DMS53 treated with DMSO at 0.1 percent for 48 hours (cell line): ENCODE results near the gene RALGPS1.

ENCODE experiments used
- DNase-seq: peaks from one replicate; lab custom pipeline; 2025; ENCODE audit not compliant: unreplicated experiment; lab: John Stamatoyannopoulos, UW

The RALGPS1 gene, protein sequence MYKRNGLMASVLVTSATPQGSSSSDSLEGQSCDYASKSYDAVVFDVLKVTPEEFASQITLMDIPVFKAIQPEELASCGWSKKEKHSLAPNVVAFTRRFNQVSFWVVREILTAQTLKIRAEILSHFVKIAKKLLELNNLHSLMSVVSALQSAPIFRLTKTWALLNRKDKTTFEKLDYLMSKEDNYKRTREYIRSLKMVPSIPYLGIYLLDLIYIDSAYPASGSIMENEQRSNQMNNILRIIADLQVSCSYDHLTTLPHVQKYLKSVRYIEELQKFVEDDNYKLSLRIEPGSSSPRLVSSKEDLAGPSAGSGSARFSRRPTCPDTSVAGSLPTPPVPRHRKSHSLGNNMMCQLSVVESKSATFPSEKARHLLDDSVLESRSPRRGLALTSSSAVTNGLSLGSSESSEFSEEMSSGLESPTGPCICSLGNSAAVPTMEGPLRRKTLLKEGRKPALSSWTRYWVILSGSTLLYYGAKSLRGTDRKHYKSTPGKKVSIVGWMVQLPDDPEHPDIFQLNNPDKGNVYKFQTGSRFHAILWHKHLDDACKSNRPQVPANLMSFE

DNA sequence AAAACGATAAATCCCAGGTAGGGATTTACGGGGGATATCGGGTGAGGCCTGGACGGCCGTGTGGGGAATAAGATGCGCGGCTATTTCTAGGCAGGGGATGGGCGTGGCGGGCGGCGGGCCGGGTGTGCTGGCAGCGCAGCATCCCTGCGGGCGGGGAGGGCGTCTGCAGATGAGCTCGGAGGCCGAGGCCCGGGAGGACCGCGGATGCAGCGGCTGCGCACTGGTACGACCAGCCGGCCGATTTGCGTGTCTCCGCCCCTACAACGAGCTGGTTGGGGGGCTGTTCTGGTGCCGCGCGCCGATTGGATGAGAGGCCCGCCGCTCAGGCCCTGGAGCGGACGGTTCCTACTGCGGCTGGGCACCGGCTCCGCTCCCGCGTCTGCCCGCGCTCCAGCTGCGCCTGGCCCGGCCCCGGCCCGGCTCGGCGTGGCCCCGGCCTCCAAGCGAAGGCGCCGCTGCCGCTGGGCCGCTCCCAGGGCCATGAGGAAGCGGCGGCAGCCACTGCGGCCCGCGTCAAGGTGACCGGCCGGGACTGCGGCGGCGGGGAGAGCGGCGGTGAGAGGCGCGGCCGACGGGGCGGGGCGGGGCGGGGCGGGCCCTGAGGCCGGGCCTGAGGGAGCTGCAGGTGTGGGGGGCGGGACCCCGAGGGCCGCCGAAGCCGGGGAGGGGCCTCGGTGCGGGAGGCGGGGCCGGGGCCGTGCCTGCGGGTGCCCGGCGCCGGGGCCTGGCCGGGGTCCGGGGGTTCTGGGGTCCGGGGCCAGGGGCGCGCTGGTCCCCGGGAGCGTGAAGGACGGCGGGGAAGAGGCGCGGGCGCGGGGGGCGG, at the start of gene RALGPS1:
Gene RALGPS1 (plus strand): TSS at position 325 of the 823 bp plus-strand sequence. CDS start 47,508 bp downstream, outside the sequence.
- peak; percentile 93 for DNase-seq

DNA sequence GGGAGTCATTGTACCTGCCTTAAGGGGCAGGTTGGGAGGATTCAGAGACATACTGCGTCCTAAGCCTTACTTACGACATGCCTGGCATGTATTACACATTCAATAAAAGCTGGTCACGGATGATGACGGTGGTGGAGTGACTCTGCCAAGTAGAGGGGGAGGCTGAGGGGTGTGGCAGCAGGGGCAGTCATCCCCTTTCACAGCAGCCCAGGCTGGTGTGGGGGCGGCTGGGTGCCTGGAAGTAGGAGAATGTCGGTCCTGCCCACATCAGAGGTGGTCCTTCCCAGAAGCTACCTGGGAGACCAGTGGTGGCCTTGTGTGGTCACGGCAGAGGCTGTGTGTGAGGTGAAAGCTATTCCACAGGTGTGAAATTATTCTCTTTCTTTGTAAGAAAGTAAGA, 45.2 kb upstream of the RALGPS1 start:
- DNase-seq, result no peak

DNA sequence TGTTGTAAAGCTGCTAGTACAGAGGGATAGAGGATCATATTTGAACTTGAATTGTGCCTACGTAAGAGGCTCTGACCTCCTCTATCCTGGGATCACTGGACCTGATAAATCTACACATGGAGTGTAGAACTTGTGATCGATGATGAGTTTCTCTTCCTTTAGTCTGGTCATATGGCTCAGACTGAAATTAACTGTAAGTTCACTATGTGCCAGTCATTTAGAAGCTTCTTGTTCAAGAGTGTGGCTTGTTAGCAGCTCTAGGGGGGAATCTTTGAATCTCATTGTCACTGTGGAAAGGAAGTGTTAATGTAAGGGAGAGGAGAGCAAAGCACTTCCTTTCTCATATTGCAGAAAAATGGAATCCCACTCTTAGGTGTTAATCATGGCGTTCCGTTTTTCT, 42.1 kb upstream of the RALGPS1 start:
- DNase-seq, result no peak

DNA sequence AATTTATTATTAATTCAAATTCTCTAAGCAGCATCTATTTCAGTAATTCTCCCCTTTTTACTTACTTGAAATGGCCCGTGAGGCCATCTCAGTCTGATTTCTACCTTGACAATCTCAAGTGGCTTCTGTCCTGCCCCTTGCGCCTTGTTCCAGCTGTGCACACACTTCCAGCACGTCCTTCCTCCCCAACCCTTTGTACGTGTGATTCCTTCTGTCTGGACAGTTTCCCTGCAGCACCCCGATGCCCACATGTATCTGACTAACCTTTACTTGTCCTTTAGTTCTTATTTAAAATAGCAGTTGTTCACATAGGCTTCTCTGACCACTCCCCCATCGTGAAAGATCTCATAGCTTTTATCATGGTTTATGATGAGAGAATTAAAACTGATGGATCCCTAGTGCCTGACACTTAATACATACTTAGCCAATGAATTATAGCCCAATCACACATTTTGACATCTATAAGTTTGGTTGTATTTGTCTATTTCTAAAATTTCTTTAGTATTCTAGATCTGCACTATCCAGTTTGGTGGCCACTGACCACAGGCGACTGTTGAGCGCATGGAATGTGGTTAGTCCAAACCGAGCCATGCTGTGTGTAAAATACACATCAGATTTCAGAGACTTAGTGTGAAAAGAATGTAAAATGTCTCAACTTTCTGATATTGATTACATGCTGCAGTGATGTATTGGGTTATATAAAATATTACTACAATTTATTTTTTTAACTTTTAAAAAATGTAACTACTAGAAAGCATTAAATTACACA, 39.9 kb upstream of the RALGPS1 start:
- DNase-seq, result peak; percentile 37

DNA sequence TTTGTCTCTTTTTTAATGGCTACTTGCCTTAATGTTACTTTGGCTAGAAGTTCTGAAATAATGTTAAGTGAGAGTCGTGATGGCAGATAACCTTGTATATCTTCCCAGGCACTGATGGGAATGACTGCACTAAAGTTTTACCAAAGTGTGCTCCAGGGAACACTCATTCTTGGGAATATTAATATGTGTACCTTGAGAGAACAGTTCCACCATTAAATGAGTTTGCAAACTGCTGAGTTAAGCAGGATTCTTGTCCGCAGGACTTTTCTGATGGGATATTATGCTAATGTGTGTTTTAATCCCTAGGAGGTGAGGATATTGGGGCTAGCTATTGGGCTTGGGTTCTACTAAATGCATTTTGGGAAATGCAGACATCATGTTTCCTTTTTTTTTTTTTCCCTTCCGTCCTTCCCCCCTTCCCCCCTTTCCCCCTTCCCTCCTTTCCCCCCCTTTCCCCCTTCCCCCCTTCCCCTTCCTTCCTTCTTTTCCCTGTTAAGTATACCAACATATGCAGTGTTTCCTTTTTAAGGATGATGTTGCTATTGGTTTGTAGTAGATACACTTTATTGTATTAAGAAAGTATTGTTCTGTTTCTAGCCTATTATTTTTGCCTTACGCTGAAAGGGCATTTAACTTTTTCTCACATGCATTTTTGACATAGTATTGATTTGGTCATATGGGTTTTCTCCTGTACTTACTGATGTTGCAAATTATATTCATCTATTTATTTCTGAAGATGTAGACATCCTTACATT, 38.6 kb upstream of the RALGPS1 start:
- DNase-seq, result no peak

DNA sequence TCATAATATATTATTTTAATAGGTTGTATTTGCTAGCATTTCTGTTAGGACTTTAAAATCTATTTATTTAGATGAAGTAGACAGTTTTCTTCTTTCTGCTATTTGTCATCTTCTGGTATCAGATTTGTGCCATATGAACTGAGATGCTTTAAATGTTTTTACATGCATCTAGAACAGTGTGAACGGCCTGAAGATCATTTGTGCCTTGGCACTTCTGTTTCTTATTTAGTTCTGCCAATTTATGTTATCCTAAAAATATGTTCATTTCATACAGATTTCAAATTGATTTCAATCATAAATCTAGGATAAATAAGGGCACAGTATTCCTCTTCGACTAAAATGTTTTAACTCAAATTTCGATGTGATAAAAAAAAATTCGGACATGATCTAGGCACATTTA, 38.1 kb upstream of the RALGPS1 start:
- no peak for DNase-seq

DNA sequence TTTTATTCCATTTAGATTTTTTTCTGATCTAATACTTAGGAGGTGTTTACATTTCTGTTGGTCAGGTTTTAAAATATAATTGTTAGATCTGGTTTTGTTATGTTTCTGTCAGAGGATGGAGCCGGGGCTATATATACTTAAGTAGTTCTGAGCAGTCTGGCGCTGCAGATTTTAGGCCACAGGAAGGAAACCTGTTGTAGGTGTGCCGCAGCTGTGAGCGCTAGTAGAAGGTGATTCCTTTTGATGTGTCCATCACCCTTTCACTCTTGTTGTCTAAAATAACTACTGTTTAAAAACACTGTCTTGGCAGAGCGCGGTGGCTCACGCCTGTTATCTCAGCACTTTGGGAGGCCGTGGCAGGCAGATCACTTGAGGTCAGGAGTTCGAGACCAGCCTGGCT, 37.2 kb upstream of the RALGPS1 start:
- DNase-seq, result no peak

DNA sequence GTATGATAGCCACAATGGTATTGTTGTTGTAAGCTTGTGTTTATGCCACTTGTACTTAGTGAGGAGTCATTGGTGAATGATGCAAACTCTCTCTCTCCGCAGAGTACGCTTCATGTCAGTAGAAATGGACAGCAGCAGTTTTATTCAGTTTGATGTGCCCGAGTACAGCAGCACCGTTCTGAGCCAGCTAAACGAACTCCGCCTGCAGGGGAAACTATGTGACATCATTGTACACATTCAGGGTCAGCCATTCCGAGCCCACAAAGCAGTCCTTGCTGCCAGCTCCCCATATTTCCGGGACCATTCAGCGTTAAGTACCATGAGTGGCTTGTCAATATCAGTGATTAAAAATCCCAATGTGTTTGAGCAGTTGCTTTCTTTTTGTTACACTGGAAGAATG, 35.3 kb upstream of the RALGPS1 start:
- DNase-seq, result no peak

DNA sequence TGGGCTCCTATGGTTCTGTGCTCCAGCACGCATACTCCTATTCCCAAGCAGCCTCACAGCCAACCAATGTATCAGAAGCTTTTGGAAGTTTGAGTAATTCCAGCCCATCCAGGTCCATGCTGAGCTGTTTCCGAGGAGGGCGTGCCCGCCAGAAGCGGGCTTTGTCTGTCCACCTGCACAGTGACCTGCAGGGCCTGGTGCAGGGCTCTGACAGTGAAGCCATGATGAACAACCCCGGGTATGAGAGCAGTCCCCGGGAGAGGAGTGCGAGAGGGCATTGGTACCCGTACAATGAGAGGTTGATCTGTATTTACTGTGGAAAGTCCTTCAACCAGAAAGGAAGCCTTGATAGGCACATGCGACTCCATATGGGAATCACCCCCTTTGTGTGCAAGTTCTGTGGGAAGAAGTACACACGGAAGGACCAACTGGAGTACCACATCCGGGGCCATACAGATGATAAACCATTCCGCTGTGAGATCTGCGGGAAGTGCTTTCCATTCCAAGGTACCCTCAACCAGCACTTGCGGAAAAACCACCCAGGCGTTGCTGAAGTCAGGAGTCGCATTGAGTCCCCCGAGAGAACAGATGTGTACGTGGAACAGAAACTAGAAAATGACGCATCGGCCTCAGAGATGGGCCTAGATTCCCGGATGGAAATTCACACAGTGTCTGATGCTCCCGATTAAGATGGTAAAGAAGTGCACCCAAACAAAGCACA, 34.2 kb upstream of the RALGPS1 start:
- no peak for DNase-seq

DNA sequence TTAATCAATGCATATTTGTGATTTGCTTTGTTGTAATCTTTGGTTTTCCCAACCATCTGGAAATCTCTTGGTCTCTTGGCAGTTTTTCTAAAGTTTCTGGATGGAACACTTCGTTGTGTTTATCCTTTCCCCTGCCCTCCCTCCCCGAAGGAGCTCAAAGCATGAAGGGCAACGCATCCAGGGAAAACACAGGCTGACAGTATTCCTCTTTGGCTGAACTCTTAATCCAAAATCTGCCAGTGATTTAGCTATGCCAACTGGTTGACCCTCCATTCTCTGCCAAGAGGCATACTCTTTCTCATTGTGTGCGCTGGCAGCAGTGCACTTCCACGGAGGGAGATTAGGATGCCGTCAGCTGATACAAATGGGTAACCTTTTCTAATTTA, 33.6 kb upstream of the RALGPS1 start:
- no peak for DNase-seq

DNA sequence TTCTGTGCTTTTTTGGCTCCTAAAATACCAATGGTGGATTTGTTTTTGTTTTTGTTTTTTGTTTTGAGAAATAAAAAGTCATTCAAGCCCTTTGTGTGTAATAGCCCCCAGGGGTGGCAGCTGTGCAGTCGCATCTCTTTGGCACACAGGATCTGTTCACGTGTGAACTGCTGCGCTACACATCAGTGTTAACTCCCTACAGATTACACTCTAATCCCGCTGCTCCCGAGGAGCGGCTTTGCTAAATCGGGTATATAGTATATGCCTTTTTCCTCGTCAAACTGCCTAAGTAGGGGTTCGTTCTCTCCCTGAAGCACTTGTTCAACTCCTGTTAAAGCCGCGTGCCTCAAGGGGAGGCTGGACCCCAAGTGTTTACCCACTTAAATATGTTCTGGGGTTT, 31.8 kb upstream of the RALGPS1 start:
- no peak for DNase-seq

DNA sequence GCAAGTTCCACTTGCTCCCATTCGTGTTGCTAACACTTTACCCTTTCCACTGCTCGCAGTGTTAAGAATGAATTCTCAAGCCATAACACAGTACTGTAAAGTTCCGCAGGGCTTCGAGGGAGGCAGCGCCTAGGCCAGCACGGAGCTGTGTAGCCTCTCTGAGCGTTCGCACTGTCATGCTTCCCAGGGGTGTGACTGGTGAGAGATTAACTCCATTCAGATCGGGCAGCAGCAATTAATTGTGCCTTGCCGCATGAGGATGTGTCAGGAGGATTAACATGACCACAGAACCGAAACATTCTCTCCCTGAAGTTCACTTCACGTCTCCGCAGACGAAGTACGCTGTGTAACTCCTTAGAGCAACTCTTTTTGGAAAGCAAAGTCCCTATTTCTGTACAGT, 30.9 kb upstream of the RALGPS1 start:
- no peak for DNase-seq

DNA sequence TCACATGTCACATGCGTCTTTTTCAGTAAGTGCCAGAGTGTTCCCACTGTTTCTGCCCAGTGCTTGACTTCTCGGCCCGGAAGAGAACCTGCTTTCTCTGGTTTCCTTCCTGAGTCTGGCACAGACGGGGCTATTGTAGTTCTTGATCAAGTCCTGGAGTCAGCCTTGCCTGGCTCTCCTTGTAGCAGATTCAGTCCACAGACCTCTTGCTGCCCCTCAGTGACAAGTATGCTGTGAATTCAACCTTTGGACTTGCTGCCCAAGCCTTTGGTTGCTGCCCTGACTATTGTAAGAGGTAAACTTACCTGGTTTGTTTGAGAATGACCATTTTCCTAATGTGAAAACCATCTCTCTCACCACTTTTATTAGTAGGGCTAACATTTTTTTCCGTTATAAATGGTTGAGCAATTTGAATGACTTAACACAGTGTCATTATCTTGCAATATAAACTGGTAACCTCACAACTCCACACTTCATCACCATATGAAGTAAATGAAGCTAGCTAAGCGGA, 29.4 kb upstream of the RALGPS1 start:
- DNase-seq, result no peak

DNA sequence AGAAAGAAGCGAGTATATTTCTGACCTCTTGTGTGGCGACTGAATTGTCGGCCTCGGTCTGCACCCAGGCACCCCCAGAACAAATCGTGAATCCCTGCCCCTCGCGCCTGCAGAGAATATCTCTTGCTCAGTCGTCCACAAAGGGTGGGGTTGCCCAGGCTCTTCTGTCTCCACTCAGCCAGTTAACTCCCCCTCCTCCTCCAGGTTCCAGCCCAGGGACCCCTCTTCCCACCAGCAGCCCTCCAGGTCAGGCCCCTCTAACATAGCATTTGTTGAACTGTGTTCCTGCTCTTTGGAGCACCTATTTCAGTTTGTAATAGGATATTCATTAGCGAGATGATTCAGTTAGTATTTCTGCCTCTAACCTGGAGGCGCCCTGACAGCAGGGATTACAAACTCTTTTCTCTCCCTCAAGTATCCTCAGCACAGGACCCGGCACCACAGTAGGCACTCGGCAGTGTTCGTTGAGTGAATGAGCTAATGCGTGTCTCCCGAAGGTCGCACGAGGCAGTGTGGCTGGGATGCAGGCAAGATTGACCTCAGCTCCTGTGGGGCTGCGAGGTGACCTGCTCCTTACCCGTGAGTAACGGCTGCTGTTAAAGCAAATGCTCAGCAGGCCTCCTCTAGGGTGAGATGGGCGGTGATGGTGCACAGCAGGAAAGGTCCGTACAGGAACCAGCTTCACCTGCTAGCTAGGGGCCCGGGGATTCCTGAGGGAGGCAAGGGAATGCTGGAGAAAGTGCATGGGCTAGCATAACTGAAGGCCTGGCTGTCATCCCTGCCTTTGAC, 28.4 kb upstream of the RALGPS1 start:
- no peak for DNase-seq

DNA sequence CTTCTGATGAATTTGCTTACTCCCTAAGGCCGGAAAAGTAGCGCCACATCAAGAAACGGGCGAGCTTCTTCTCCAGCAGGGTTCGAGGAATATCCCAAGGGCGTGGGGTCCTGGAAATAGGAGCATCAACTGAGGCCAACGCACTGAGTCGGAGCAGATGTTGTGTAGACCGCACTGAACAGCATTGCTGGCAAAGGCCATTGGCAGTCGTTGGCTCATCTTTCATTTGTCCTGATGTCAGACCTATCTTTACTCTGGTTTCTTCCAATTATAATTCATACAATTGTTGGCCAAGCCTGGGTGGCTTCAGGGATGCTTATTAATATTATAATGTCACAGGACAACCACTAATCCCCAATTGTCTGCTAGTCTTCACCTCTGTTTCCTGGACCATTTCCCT, 27.7 kb upstream of the RALGPS1 start:
- no peak for DNase-seq

DNA sequence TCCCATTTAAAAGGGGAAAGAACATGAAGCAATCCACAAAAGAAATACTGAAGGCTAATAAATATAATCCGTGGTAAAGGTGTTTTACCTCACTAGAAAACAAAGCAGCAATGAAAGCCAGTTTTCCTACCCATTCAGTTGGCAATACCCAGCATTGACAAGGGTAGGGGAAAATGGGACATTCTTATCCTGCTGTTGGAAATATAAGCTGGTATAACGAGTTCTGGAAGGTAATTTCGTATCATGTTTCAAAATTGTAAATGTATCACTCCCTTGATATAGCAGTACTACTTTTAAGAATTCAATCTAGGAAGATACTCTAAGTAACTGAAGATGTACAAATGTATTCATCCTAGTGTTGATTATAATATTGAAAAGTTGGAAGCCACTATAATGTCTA, 22.9 kb upstream of the RALGPS1 start:
- no peak for DNase-seq

DNA sequence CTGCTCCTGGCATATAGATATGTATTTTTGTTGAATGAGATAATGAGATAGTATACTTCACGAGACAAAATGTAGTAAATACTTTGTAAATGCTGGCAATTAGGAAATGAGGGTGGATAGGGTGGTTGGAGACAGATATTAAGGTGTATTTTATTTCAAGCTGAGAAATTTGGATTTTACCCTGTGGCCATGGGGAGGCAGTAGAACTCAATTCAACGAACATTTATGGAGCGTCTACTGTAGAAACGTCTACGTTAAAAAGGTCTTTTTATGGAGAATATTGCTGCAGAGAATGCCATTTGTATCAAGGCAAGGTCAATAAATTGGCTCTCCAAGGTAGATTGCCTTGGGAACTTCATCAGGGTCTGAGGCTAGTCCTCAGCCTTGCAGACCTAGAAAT, 21.5 kb upstream of the RALGPS1 start:
- DNase-seq, result peak; percentile 10

DNA sequence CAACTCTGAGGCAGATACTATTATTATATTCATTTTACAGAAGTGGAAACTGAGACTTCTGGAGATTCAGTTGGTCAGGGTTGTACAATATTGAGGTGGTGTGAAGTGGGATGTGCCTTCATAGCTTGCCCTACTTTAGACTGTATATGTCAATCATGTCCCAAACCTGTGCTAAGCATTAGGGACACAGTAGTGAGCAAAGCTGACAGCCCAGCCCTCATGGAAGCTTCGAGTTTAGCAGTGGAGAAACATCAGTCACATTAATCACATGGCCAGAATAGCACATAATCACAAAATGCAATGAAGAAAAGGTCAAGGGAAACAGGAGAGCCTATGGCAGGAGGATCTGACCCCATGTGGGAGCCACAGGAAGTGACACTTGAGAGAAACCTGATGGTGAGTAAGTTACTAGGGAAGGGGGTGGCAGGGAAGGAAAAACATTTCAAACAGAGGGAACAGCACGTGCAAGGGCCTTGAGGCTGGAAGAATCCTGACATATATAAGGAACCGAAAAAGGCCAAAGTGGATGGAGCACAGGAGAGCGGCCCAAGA, 20.5 kb upstream of the RALGPS1 start:
- no peak for DNase-seq

DNA sequence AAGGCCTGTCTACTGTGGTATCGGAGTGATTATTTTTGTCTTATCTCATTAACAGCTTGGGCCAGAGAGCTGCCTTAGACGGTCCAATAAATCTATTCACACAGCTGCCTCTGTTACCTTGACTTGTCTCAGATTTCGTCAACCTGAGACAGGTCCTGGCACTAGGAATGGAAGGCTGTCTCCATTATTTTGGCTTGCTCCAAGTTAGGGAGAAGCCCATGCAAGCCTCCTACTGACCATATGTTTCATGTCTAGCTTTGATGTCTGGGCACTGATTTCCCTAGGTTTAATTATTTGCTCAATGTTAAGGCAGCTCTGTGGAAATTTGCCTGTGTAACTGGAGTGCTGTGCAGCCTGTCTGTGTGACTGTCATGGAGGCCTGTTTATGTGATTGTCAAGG, 12.4 kb upstream of the RALGPS1 start:
- no peak for DNase-seq
